ENCODE measurements around the gene PLK4. TPM values are rescaled to one million over a fixed set of nuclear protein-coding genes. Genes with fewer than 3 reads are reported as not detected.
A peak's percentile ranks its signal among the peaks of the same experiment; 100 is the strongest.
"Not testable (repeated sequence)": the region's sequence is repeated elsewhere in the genome, so short reads cannot be mapped to it uniquely, and the experiment has no call there.

PLK4 gene
- total RNA-seq, 2 experiments from 2014 or later: 44.7 to 47.5 TPM

DNA sequence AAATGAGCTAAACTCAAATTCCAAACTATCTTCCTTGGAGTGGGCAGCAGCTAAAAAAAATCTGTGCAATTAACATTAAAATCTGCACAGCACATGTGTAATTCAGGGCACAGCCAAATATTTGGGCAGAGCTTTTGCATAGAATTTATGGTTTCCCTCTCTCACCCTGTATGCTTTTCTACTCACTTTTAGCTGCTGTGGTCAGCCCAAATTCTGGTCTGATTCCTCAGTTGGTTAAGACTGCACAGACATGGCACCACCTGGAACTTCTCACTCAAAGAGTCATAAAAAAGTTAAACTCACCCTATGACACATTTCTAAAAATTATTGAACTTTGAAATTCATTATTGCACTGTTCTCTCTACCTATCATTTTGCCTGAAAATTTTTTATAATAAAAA, 4.9 kb upstream of the PLK4 start:
- Mint-ChIP-seq H3K4me1 (peaks cover 13% of the 10 kb centered on the region), H3K9me3 (peaks cover 4% of the 10 kb centered on the region), H3K27me3 (peaks cover 3% of the 10 kb centered on the region), H3K4me3 (no peak overlapping the region), H3K27ac (no peak overlapping the region), H3K36me3 (peaks cover 23% of the 10 kb centered on the region)
- no peak for DNase-seq

DNA sequence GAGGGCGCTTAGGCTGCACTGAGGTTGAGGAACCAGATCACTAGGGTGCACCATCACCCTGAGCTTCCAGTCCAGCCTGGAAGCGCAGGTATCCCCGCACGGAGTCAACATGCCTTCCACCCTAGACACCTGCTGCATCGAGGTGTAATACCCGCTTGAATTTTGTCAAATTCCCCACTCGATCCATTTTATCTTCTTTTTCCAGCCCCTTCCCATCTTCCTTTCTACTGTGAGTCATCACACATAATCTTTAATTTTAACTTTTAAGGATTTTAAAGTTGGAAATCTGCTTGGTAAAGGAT, 821 bp downstream of the PLK4 start:
- Mint-ChIP-seq H3K4me1 (peaks cover 14% of the 10 kb centered on the region), H3K9me3 (no peaks in the 10 kb centered on the region), H3K27ac (peak overlapping the region; percentile 98), H3K27me3 (peaks cover 3% of the 10 kb centered on the region), H3K4me3 (peak overlapping the region; percentile 89), H3K36me3 (peaks cover 30% of the 10 kb centered on the region)
- DNase-seq: no peak

DNA sequence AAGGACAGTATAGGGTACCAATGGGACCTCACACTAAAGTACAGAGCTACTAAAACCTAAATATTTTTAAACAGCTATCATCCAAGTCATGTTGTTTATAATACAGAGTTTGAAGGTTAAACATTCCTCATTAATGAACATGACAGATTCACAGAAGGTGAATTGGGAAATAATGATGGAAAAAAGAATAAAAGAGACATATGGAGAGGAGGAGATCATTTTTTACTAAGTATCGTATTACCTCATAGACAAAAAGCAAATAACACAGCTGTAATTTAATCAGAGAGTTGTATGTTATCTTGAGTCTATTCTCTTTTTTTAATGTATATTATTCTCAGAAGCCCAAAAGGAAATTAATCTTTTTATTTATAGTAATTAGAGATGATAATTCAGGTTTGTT, 7.9 kb downstream of the PLK4 start:
- Mint-ChIP-seq H3K36me3 (peaks cover 36% of the 10 kb centered on the region), H3K27me3 (no peaks in the 10 kb centered on the region), H3K4me3 (no peak overlapping the region), H3K9me3 (no peaks in the 10 kb centered on the region), H3K4me1 (no peaks in the 10 kb centered on the region), H3K27ac (no peak overlapping the region)
- DNase-seq: no peak

DNA sequence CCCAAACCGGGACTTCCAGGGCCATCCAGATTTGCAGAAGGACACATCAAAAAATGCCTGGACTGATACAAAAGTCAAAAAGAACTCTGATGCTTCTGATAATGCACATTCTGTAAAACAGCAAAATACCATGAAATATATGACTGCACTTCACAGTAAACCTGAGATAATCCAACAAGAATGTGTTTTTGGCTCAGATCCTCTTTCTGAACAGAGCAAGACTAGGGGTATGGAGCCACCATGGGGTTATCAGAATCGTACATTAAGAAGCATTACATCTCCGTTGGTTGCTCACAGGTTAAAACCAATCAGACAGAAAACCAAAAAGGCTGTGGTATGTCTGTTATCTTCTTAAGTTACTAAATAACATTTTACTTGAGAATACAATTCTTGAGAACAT, 9.2 kb downstream of the PLK4 start:
- Mint-ChIP-seq H3K27me3 (no peaks in the 10 kb centered on the region), H3K4me1 (no peaks in the 10 kb centered on the region), H3K4me3 (no peak overlapping the region), H3K27ac (no peak overlapping the region), H3K36me3 (peaks cover 42% of the 10 kb centered on the region), H3K9me3 (no peaks in the 10 kb centered on the region)
- no peak for DNase-seq

DNA sequence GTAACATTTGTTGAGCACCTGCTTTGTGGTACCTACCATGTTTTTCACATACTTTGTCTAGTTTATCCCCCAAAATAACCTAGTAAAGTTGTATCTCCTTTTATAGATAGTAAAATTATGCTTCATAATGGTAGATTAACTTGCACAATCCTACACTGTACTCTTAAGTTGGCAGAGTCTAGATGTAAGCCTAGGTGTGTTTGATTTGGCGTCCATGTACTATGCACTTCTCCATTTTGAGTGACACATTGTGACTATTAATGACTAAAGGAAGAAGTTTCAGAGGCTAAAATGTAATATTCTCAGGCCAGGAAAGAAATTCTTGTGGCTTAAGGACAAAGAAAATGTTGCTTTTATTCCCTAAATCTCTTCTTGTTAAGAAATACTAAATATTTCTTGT, 15.4 kb downstream of the PLK4 start:
- Mint-ChIP-seq H3K9me3 (peaks cover 4% of the 10 kb centered on the region), H3K4me3 (no peak overlapping the region), H3K27ac (no peak overlapping the region), H3K4me1 (no peaks in the 10 kb centered on the region), H3K27me3 (no peaks in the 10 kb centered on the region), H3K36me3 (peaks cover 40% of the 10 kb centered on the region)
- DNase-seq: no peak

DNA sequence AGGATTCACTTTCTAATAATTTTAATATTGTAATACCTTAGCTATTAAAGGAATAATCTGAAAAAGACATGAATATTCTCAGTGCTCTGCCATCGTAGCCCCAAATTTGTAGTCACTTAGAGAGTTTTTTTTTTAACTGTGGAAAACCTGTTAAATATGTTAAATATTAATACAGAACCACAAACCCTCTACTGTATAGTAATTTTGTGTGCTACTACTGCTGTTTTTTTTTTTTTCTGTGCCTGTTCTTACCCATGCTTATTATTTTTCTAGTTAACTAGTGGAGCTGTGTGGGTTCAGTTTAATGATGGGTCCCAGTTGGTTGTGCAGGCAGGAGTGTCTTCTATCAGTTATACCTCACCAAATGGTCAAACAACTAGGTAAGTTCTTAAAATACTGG, 15.8 kb downstream of the PLK4 start:
- Mint-ChIP-seq H3K27ac (no peak overlapping the region), H3K27me3 (no peaks in the 10 kb centered on the region), H3K4me3 (no peak overlapping the region), H3K4me1 (no peaks in the 10 kb centered on the region), H3K36me3 (peaks cover 40% of the 10 kb centered on the region), H3K9me3 (peaks cover 4% of the 10 kb centered on the region)
- DNase-seq: no peak

DNA sequence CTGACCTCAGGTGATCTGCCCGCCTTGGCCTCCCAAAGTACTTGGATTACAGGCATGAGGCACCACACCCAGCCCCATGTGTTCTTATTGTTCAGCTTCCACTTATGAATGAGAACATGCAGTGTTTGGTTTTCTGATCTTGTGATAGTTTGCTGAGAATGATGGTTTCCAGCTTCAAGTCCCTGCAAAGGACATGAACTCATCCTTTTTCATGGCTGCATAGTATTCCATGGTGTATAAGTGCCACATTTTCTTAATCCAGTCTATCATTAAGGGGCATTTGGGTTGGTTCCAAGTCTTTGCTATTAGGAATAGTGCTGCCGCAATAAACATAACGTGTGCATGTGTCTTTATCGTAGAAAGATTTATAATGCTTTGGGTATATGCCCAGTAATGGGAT, 19.0 kb downstream of the PLK4 start:
- not testable (repeated sequence) for H3K27ac Mint-ChIP-seq, H3K9me3 Mint-ChIP-seq, H3K27me3 Mint-ChIP-seq, H3K4me3 Mint-ChIP-seq, DNase-seq, H3K4me1 Mint-ChIP-seq
- peaks cover 38% of the 10 kb centered on the region for H3K36me3 Mint-ChIP-seq

DNA sequence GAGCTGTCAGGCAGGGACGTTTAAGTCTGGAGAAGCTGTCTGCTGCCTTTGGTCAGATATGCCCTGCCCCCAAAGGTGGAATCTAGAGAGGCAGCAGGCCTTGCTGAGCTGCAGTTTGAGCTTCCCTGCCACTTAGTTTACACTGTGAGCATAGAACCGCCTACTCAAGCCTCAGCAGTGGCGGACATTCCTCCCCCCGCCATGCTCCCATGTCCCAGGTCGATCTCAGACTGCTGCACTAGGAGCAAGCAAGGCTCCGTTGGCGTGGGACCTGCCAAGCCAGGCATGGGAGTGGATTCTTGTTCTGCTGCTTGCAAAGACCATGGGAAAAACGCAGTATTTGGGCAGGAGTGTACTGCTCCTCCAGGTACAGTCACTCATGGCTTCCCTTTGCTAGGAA, 24.3 kb downstream of the PLK4 start:
- Mint-ChIP-seq H3K4me3 (no peak overlapping the region), H3K36me3 (peaks cover 19% of the 10 kb centered on the region), H3K9me3 (peaks cover 4% of the 10 kb centered on the region), H3K27me3 (no peaks in the 10 kb centered on the region), H3K27ac (no peak overlapping the region), H3K4me1 (no peaks in the 10 kb centered on the region)
- DNase-seq: no peak

DNA sequence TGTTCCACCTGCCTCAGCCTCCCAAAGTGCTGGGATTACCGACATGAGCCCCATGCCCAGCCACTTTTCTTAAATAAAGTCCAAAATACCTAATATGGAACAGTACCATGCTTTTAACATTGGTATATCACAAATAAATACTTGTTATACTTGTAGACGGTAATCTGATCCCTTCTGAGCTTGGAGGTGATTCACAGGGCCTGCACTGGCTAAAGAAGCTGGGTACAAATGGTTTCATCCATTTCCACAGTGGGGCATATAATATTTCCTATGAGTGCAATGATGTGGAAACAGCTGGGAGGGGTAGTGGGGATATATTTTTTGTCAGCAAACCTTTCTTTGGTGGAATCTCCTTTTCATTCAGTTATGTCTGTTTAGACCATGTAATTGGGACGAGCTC, 35.8 kb downstream of the PLK4 start:
- no peaks in the 10 kb centered on the region for H3K9me3 Mint-ChIP-seq
- H3K36me3 Mint-ChIP-seq: peaks cover 11% of the 10 kb centered on the region
- no peaks in the 10 kb centered on the region for H3K27me3 Mint-ChIP-seq
- H3K4me3 Mint-ChIP-seq: no peak overlapping the region
- DNase-seq: no peak
- no peaks in the 10 kb centered on the region for H3K4me1 Mint-ChIP-seq
- no peak overlapping the region for H3K27ac Mint-ChIP-seq

DNA sequence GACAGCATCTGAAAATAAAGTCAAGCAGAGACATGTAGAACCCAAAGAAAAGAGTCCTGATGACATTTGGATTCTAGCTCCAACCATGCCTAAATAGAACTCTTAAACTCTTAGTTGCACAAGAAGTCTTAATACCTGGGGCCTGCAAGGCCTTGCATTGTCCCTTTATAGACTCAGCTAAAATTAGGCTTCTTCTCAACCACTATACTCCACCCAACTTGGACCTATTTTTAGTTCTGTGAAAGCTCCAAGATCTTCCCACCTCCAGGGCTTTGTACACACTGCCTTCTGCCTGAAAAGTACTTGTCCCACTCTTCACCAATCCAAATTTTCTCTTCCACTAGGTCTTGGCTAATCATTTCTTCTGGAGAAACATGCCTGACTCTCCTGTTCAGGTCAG, 36.5 kb downstream of the PLK4 start:
- Mint-ChIP-seq H3K9me3 (no peaks in the 10 kb centered on the region), H3K27me3 (no peaks in the 10 kb centered on the region), H3K4me3 (no peak overlapping the region), H3K4me1 (no peaks in the 10 kb centered on the region), H3K36me3 (peaks cover 11% of the 10 kb centered on the region), H3K27ac (no peak overlapping the region)
- DNase-seq: no peak

DNA sequence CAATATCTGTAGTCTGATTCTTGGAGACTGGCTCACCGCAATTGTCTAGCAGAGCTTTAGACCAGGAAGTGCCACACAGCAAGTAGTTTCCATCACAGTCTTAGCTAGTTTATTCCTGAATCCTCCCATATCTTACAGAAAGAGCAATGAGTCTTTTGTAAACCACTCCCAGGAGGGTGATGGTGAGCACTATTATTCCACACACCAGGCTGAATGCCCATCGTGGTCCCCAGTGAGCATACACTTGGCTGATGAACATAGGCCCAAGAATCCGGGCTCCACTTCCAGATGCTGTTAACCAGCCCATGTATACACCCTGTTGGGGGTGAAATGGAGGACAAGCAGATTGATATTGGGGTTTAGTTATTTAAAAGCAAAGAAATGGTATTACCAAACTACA, 39.8 kb downstream of the PLK4 start:
- peaks cover 2% of the 10 kb centered on the region for H3K9me3 Mint-ChIP-seq
- H3K27ac Mint-ChIP-seq: no peak overlapping the region
- DNase-seq: no peak
- H3K4me3 Mint-ChIP-seq: no peak overlapping the region
- H3K27me3 Mint-ChIP-seq: no peaks in the 10 kb centered on the region
- H3K36me3 Mint-ChIP-seq: peaks cover 26% of the 10 kb centered on the region
- no peaks in the 10 kb centered on the region for H3K4me1 Mint-ChIP-seq

DNA sequence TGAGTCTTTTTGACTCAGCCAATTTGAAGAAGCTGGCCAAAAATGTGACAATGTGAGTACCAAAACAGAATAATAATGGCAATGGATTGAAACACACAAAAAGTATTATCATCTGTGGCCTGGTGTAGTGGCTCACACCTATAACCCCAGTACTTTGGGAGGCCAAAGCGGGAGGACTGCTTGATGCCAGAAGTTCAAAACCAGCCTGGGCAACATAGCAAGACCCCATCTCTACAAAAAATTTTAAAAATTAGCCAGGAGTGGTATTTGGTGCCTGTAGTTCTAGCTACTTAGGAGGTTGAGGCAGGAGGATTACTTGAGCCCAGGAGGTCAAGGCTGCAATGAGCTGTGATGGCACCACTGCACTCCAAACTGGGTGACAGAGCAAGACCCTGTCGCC, 41.5 kb downstream of the PLK4 start:
- Mint-ChIP-seq H3K27ac (no peak overlapping the region), H3K36me3 (peaks cover 32% of the 10 kb centered on the region), H3K4me1 (no peaks in the 10 kb centered on the region), H3K27me3 (no peaks in the 10 kb centered on the region), H3K4me3 (no peak overlapping the region), H3K9me3 (peaks cover 4% of the 10 kb centered on the region)
- no peak for DNase-seq

DNA sequence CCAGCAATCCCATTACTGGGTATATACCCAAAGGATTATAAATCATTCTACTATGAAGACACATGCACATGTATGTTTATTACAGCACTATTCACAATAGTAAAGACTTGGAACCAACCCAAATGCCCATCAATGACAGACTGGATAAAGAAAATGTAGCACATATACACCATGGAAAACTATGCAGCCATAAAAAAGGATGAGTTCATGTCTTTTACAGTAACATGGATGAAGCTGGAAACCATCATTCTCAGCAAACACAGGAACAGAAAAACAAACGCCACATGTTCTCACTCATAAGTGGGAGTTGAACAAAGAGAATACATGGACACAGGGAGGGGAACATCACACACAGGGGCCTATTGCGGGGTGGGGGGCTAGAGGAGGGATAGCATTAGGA, 45.0 kb downstream of the PLK4 start:
- not testable (repeated sequence) for H3K27me3 Mint-ChIP-seq, H3K4me3 Mint-ChIP-seq, H3K9me3 Mint-ChIP-seq, H3K4me1 Mint-ChIP-seq, H3K27ac Mint-ChIP-seq, DNase-seq
- H3K36me3 Mint-ChIP-seq: peaks cover 36% of the 10 kb centered on the region

DNA sequence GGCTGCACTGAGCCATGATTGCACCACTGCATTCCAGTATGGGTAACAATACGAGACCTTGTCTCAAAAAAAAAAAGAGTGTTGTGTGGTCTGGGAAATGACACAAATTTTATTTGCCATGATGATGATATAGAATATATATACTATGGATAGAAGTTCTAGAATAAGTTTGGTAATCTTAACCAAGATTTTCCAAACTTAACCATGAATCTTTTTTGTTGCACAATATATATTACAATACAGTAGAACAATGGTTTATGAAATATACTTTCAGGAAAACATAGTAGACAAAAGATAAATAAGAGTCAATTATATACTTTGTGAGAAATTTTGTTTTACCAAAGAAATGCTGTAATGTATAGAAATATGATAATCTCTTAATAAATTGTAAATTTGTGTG, 49.5 kb downstream of the PLK4 start:
- Mint-ChIP-seq H3K4me3 (no peak overlapping the region), H3K27me3 (no peaks in the 10 kb centered on the region), H3K36me3 (peaks cover 22% of the 10 kb centered on the region), H3K27ac (no peak overlapping the region), H3K9me3 (peaks cover 4% of the 10 kb centered on the region), H3K4me1 (no peaks in the 10 kb centered on the region)
- no peak for DNase-seq

DNA sequence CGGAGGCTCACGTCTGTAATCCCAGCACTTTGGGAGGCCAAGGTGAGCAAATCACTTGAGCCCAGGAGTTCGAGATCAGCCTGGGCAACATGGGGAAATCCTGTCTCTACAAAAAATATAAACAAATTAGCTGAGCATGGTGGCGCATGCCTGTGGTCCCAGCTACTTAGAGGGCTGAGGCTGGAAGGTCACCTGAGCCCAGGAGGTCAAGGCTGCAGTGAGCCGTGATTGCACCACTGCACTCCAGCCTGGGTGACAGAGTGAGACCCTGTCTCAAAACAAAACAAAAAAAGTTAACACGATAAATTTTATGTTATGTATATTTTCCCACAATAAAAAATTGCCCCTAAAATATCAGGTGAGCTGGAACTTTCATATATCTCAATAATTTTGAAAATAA, 51.1 kb downstream of the PLK4 start:
- H3K4me3 Mint-ChIP-seq, DNase-seq, H3K27ac Mint-ChIP-seq, H3K9me3 Mint-ChIP-seq, H3K4me1 Mint-ChIP-seq, H3K27me3 Mint-ChIP-seq: not testable (repeated sequence)
- peaks cover 11% of the 10 kb centered on the region for H3K36me3 Mint-ChIP-seq

DNA sequence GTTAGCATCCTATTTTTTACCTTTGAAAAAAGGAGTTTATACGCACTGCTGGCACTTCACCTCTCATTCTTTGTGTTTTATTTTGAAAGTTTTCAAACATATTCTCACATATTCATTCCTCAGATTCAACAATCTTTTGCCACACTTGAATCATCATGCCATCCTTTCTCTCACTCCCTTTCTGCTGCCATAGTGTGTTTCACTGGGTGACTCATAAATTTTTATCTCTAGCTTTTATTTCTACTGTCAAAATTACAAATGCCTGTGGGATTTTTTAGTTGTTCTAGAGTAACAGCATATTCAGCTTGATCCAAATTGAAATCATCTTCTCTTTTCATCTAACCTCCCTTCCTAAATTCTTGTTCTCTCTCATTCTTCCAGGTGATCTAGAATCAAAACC, 56.3 kb downstream of the PLK4 start:
- peaks cover 9% of the 10 kb centered on the region for H3K36me3 Mint-ChIP-seq
- H3K27me3 Mint-ChIP-seq: no peaks in the 10 kb centered on the region
- no peak overlapping the region for H3K4me3 Mint-ChIP-seq
- no peaks in the 10 kb centered on the region for H3K9me3 Mint-ChIP-seq
- no peak for DNase-seq
- no peaks in the 10 kb centered on the region for H3K4me1 Mint-ChIP-seq
- no peak overlapping the region for H3K27ac Mint-ChIP-seq
